GM23338 (cell line): Measurements from ENCODE around the gene NFKB1. TPM values are rescaled to one million over a fixed set of nuclear protein-coding genes. Genes with fewer than 3 reads are reported as not detected.

Source experiments
- ATAC-seq: fragments of 200-7000 bp; cut with Tn5 transposase; 3 replicates; pipeline ENCODE4 v1.9.1; 2020
- DNase-seq: peaks from one replicate; pipeline ENCODE4 v3.0.0-alpha.2; 2015; ENCODE audit warnings: low spot score
- H2AFZ ChIP-seq: fragments of 200-600 bp; sonication (generic); 2 replicates; pipeline ENCODE4 v1.8.0; 2016; ENCODE audit warnings: antibody characterized with exemption, mild to moderate bottlenecking, moderate library complexity
- H3F3A ChIP-seq: fragments of 200-600 bp; sonication (generic); replicated peaks from 2 replicates; pipeline ENCODE4 v1.8.0; 2017; ENCODE audit warnings: antibody characterized with exemption, mixed run types, low read depth
- H3K27ac ChIP-seq: fragments of 200-600 bp; sonication (generic); 2 replicates; pipeline ENCODE4 v1.6.1; 2016; ENCODE audit warnings: low read depth
- H3K27me3 ChIP-seq: fragments of 200-600 bp; sonication (generic); 2 replicates; pipeline ENCODE4 v1.8.0; 2016; ENCODE audit warnings: mild to moderate bottlenecking, mixed run types, moderate library complexity; ENCODE audit not compliant: insufficient read depth
- H3K36me3 ChIP-seq: fragments of 200-600 bp; sonication (generic); 2 replicates; pipeline ENCODE4 v1.8.0; 2016; ENCODE audit warnings: mild to moderate bottlenecking; ENCODE audit not compliant: insufficient read depth
- H3K4me1 ChIP-seq: fragments of 200-600 bp; sonication (generic); 2 replicates; pipeline ENCODE4 v1.8.0; 2016; ENCODE audit warnings: mild to moderate bottlenecking, moderate library complexity; ENCODE audit not compliant: insufficient read depth
- H3K4me2 ChIP-seq: fragments of 200-600 bp; sonication (generic); 2 replicates; pipeline ENCODE4 v1.7.1; 2017; ENCODE audit warnings: mixed run types
- H3K4me3 ChIP-seq: fragments of 200-600 bp; sonication (generic); 2 replicates; pipeline ENCODE4 v1.6.1; 2016; ENCODE audit warnings: mixed run types
- H3K79me2 ChIP-seq: fragments of 200-600 bp; sonication (generic); replicated peaks from 2 replicates; pipeline ENCODE4 v1.8.0; 2017; ENCODE audit warnings: mild to moderate bottlenecking; ENCODE audit not compliant: insufficient read depth
- H3K9me2 ChIP-seq: fragments of 200-600 bp; sonication (generic); 2 replicates; pipeline ENCODE4 v1.8.0; 2017; ENCODE audit not compliant: insufficient read depth
- H4K20me1 ChIP-seq: fragments of 200-600 bp; sonication (generic); replicated peaks from 2 replicates; pipeline ENCODE4 v1.8.0; 2017; ENCODE audit warnings: mild to moderate bottlenecking; ENCODE audit not compliant: insufficient read depth
- H3K27ac Mint-ChIP-seq: 2 replicates; pipeline ENCODE4 v1.8.0; 2020; ENCODE audit warnings: inconsistent platforms, mild to moderate bottlenecking, moderate library complexity, mixed read lengths
- H3K27me3 Mint-ChIP-seq: 3 replicates; pipeline ENCODE4 v1.8.0; 2022; ENCODE audit warnings: low read depth, mild to moderate bottlenecking, moderate library complexity, mixed read lengths, inconsistent platforms; ENCODE audit not compliant: insufficient read depth, poor library complexity
- H3K36me3 Mint-ChIP-seq: 3 replicates; pipeline ENCODE4 v1.8.0; 2021; ENCODE audit warnings: low read depth, mild to moderate bottlenecking, inconsistent platforms, moderate library complexity, mixed read lengths
- H3K4me1 Mint-ChIP-seq: 3 replicates; pipeline ENCODE4 v1.8.0; 2020; ENCODE audit warnings: mild to moderate bottlenecking, inconsistent platforms, mixed read lengths
- H3K4me3 Mint-ChIP-seq: 3 replicates; pipeline ENCODE4 v1.8.0; 2021; ENCODE audit warnings: moderate library complexity, mild to moderate bottlenecking, inconsistent platforms, mixed read lengths
- H3K9me3 Mint-ChIP-seq: 3 replicates; pipeline ENCODE4 v1.8.0; 2020; ENCODE audit warnings: moderate library complexity, mild to moderate bottlenecking, inconsistent platforms, mixed read lengths
- ETS1 ChIP-seq: IDR thresholded peaks from 2 replicates; pipeline ENCODE4 v1.6.1; 2016; ENCODE audit warnings: antibody characterized with exemption
- EZH2phosphoT487 ChIP-seq: fragments of 200-600 bp; sonication (generic); IDR thresholded peaks from one replicate; pipeline ENCODE4 v1.8.1; 2018; ENCODE audit warnings: antibody characterized with exemption; ENCODE audit not compliant: unreplicated experiment
- NANOG ChIP-seq: IDR thresholded peaks from 2 replicates; pipeline ENCODE4 v1.6.1; 2016; ENCODE audit warnings: antibody characterized with exemption, borderline replicate concordance
- POLR2AphosphoS5 ChIP-seq: IDR thresholded peaks from 2 replicates; pipeline ENCODE4 v1.6.1; 2016; ENCODE audit warnings: antibody characterized with exemption, low read depth
- ZNF462 ChIP-seq: fragments of 250-450 bp; sonication (Bioruptor Pico); IDR thresholded peaks from 2 replicates; pipeline ENCODE4 v1.5.0; 2020; ENCODE audit warnings: mild to moderate bottlenecking, moderate library complexity
- polyA plus RNA-seq: library from polyadenylated mRNA; unstranded; fragments of >200 nt; fragmentation: Nextera tagmentation; extraction: Ambion mirVana; gene quantifications from 2 replicates; pipeline ENCODE4 v1.2.1, GENCODE V29; 2016
- total RNA-seq: library from RNA; depleted of rRNA; stranded (reverse); fragments of >200 nt; shearing (Covaris generic); gene quantifications from 2 replicates; pipeline ENCODE4 v1.2.3, GENCODE V29; 2014
- TF ChIP-seq, protein P1 (sequence below): IDR thresholded peaks from one replicate; pipeline ENCODE4 v1.6.1; 2018; ENCODE audit warnings: antibody characterized with exemption; ENCODE audit not compliant: unreplicated experiment

Gene NFKB1
- total and polyA plus RNA-seq, 2 experiments from 2014 or later = 0.82 to 4.6 TPM

GRCh38 chr4:102473476-102473875, 27.7 kb upstream of the NFKB1 start:
- Histone ChIP-seq H3K9me2 (0 out of 2 replicates have a peak, but pooled peaks cover 8% of the 10 kb centered on the region), H3K27me3 (no peaks in the 10 kb centered on the region), H3F3A (no peaks in the 10 kb centered on the region), H2AFZ (no peak overlapping the region), H3K79me2 (no peaks in the 10 kb centered on the region), H3K4me2 (no peak overlapping the region), H4K20me1 (no peaks in the 10 kb centered on the region), H3K4me1 (no peaks in the 10 kb centered on the region), H3K4me3 (no peak overlapping the region), H3K27ac (no peak overlapping the region), H3K36me3 (no peaks in the 10 kb centered on the region)
- 0 out of 3 replicates have a peak, but pooled peaks cover 4% of the 10 kb centered on the region for H3K36me3 Mint-ChIP-seq
- ATAC-seq (no peak), DNase-seq (no peak)
- no peak for TF ChIP-seq ZNF462 (CRISPR knock-in tag)
- TF ChIP-seq EZH2phosphoT487 = no peak
- TF ChIP-seq NANOG = no peak
- TF ChIP-seq ETS1 = no peak
- TF ChIP-seq, protein P1, sequence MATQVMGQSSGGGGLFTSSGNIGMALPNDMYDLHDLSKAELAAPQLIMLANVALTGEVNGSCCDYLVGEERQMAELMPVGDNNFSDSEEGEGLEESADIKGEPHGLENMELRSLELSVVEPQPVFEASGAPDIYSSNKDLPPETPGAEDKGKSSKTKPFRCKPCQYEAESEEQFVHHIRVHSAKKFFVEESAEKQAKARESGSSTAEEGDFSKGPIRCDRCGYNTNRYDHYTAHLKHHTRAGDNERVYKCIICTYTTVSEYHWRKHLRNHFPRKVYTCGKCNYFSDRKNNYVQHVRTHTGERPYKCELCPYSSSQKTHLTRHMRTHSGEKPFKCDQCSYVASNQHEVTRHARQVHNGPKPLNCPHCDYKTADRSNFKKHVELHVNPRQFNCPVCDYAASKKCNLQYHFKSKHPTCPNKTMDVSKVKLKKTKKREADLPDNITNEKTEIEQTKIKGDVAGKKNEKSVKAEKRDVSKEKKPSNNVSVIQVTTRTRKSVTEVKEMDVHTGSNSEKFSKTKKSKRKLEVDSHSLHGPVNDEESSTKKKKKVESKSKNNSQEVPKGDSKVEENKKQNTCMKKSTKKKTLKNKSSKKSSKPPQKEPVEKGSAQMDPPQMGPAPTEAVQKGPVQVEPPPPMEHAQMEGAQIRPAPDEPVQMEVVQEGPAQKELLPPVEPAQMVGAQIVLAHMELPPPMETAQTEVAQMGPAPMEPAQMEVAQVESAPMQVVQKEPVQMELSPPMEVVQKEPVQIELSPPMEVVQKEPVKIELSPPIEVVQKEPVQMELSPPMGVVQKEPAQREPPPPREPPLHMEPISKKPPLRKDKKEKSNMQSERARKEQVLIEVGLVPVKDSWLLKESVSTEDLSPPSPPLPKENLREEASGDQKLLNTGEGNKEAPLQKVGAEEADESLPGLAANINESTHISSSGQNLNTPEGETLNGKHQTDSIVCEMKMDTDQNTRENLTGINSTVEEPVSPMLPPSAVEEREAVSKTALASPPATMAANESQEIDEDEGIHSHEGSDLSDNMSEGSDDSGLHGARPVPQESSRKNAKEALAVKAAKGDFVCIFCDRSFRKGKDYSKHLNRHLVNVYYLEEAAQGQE = no peak
- TF ChIP-seq POLR2AphosphoS5 = no peak
- no peak overlapping the region for H3K4me3 Mint-ChIP-seq
- H3K4me1 Mint-ChIP-seq = no peaks in the 10 kb centered on the region
- peaks cover 26% of the 10 kb centered on the region; the same call in 2 of the 3 replicates for H3K9me3 Mint-ChIP-seq
- no peak overlapping the region for H3K27ac Mint-ChIP-seq
- H3K27me3 Mint-ChIP-seq = no peaks in the 10 kb centered on the region
